ENCODE data around the gene RSU1.

DNA sequence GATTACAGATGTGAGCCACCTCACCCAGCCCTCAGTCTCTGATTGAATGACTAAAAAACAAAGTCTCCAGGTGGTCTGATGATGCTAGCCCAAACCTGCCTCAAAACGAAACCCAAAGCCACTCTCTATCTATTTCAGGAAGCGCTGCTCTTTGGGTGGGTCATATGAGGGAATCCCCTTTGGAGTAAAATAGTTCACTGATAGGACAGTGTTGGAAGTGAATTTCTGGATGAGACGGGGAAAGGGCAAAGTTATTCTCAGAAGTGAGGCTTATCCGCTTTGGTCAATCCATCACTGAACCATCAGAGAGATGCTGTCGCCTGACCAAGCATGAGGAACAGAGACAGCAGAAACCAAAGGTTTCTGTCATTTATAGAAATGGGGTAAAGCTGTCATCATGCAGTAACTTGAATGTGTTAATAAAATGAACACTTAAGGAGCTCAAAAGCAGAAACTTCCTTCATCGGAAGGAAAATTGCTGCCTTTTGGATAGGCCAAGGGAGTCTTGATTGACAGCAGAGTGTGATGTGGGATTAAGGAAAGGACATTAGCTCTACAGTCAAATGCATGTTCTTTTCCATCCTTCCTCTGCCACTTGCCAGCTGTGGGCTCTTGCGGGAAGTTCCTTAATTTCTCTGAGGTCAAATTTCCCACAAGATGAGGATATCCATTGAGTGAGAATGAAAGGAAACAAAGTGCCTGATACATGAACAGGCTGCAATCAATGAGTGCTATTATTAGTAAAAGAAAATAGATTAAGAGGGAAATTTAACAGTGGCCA is 230.7 kb downstream of the RSU1 start:
- TF ChIP-seq, protein P1, sequence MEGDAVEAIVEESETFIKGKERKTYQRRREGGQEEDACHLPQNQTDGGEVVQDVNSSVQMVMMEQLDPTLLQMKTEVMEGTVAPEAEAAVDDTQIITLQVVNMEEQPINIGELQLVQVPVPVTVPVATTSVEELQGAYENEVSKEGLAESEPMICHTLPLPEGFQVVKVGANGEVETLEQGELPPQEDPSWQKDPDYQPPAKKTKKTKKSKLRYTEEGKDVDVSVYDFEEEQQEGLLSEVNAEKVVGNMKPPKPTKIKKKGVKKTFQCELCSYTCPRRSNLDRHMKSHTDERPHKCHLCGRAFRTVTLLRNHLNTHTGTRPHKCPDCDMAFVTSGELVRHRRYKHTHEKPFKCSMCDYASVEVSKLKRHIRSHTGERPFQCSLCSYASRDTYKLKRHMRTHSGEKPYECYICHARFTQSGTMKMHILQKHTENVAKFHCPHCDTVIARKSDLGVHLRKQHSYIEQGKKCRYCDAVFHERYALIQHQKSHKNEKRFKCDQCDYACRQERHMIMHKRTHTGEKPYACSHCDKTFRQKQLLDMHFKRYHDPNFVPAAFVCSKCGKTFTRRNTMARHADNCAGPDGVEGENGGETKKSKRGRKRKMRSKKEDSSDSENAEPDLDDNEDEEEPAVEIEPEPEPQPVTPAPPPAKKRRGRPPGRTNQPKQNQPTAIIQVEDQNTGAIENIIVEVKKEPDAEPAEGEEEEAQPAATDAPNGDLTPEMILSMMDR (IDR thresholded peaks at IDR 0.05), result no peak
- TF ChIP-seq POLR2AphosphoS5 (IDR thresholded peaks at IDR 0.05) (no peak), POLR2A (IDR thresholded peaks at IDR 0.05) (no peak)
